Testis (tissue), 2 donors: ENCODE data around the gene RNF168.

Source experiments
- POLR2A ChIP-seq: fragments of 450-650 bp; IDR thresholded peaks from one replicate; pipeline ENCODE4 v1.6.1; 2017; ENCODE audit warnings: antibody characterized with exemption, mild to moderate bottlenecking, moderate library complexity
- TF ChIP-seq, protein P1 (sequence below), 3 experiments: fragments of 450-650 bp in 2 of 3; fragments of 200-600 bp in 1 of 3; sonication (generic) in 1 of 3; IDR thresholded peaks; one replicate each; pipeline ENCODE4 v1.5.1; 2016 to 2019; ENCODE audit warnings: antibody characterized with exemption in 3 of 3, mild to moderate bottlenecking in 2 of 3, moderate library complexity in 1 of 3

GRCh38 chr3:196523841-196524240 lies 20.3 kb upstream of the RNF168 start:
- TF ChIP-seq, protein P1, sequence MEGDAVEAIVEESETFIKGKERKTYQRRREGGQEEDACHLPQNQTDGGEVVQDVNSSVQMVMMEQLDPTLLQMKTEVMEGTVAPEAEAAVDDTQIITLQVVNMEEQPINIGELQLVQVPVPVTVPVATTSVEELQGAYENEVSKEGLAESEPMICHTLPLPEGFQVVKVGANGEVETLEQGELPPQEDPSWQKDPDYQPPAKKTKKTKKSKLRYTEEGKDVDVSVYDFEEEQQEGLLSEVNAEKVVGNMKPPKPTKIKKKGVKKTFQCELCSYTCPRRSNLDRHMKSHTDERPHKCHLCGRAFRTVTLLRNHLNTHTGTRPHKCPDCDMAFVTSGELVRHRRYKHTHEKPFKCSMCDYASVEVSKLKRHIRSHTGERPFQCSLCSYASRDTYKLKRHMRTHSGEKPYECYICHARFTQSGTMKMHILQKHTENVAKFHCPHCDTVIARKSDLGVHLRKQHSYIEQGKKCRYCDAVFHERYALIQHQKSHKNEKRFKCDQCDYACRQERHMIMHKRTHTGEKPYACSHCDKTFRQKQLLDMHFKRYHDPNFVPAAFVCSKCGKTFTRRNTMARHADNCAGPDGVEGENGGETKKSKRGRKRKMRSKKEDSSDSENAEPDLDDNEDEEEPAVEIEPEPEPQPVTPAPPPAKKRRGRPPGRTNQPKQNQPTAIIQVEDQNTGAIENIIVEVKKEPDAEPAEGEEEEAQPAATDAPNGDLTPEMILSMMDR (IDR thresholded peaks at IDR 0.05): no peak
- no peak for TF ChIP-seq POLR2A
